Measurements from ENCODE around the gene NPB.
"Not testable (repeated sequence)": the region's sequence is repeated elsewhere in the genome, so short reads cannot be mapped to it uniquely, and the experiment has no call there.

Gene NPB

DNA sequence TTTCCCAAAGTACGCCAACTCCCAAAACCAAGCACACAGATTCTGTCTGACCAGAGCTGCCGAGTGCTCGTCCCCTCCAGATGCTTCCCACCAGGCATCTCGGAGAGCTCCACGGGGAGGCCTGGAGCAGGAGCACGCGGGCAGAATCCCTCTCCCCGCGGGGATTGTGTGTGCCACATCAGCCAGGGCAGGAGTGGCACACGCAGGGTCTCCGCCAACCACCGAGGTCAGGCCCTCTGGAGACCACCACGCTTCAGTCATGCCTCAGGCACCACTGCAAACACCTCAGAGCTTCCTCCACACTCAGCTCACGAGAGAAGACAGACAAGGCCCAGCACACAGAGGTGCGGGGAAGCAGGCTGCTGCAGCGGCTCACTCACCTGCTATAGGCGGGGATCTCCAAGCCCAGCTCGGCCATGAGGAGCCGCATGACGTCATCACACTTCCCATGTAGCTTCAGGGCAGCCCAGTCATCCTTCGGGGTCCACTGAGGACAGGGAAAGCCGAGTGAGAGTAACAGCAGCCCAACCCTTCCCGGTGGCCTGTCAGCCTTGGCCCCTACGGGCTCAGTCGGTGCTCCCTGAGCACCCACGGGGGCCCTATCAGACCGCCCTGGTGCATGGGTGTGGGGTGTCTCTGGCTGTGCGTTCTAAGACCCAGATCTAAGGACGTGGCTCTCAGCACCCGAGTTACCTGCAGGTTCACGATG is 11.5 kb downstream of the NPB start:
- DNase-seq: no peak

DNA sequence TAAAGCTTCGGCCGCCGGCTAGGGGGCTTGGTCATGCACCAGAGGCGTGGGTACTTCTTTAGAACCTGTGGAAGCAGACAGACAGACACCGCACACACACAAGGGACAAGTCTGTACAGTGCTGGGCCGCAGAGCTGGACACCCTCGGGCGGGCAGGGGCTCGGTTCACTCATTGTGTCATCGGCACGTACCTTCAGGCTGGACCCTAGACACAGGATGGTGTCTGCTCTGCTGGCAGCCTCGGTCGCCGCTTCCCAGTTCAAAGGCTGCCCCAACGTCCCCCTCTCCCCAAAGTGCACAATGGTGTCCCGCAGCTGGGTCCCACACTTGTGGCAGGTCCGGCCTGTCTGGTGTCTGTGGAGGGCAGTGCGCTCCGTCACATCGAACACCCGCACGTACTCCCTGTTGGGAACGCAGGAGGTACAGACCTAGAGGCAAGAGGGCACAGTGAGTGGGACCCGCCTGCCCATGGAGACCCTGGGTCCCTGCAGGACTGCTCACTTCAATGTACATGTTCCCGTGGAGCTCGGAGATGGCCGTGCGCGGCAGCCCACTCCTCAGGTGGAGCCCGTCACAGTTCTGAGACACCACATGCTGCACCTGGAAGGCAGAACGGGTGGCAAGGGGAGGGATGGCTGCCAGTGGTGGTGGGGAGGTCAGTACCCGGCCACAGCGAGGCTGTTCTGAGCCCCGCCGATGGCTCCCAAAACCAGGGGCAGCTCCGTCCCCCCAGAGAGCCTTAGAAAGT is 12.2 kb downstream of the NPB start:
- no peak for DNase-seq

DNA sequence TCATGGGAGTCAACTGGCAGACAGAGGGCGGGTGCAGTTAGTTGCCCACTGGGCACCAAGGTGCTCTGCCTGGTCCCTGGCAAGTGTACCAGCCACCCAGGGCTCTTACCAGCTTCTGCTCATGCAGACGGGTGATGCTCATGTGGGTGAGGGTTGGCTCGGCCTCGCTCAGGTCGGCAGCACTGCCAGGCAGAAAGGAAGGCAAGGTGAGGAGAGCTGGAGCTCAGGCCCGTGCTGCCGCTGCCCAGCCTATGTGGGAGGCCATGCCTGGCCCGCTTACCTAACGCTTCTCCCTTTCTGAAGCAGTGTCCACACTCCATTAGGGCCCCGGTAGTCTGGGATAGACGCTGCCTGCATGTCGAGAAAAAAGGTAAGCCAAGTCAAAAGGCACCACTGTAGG is 13.3 kb downstream of the NPB start:
- no peak for DNase-seq

DNA sequence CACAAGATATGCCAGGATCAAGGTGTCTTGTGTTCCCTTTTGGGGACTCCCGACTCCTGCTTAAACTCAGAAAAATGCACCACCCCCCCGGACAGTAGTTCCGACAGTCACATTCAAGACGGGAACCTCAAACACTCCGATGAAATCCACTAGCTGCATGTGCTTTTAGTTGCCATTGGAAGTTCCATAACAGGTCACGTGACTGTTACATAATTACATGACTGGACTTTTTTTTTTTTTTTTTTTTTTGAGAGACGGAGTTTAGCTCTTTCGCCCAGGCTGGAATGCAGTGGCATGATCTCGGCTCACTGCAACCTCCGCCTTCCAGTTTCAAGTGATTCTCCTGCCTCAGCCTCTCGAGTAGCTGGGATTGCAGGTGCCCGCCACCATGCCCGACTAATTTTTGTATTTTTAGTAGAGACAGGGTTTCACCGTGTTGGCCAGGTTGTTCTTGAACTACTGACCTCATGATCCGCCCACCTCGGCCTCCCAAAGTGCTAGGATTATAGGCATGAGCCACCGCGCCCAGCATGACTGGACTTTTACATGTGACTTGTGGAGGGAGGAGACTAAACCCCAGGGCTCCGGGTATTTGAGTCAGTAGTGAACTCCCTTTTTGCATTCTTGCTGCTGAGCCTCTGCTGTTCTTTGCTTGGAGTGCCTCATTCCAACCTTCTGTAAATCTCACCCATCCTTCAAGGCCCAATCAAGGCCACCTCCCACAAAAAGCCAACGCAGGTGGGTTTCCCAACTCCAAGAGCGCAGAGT is 14.4 kb downstream of the NPB start:
- DNase-seq: no peak

DNA sequence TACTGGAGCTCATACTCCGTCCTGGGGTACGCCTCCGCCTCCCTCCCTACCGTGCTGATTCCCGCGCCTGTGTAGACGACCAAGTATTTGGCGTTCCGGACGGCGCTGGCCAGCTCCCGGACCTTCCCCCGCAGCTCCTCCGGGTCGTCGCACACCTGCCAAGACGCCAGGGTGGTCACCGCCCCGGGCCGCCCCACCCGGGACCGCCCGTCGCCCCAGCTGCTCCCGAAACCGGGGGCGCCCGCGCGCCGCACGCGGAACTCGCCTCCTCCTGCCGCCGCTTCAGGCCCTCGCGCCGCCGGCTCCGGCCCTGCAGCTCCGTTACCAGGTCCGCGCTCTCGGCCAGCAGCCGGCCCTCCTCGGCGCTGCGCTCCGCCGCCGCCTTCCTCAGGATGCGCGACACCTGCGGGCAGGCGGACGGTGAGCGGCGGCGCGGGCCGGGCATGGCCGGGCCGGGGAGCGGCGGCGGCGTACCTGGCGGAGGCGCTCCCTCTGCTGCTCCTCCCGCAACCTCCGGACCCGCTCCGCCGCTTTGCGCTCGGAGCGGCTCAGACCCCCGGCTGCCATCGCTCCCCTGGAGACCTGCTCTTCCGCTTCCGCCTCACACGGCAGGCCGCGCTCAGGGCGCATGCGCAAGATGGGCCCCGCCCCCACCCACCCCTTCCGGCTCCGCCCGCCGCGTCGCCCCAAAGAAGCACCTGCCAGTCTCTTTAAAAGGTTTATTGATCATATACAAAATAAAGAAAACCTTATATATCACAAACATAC is 15.7 kb downstream of the NPB start, which contains the start of gene SIRT7:
Gene SIRT7, minus strand, starts transcription at position 612 of the 768 bp plus-strand sequence. Its CDS starts 45 bp downstream, at position 567.
- peak; percentile 64 for DNase-seq

DNA sequence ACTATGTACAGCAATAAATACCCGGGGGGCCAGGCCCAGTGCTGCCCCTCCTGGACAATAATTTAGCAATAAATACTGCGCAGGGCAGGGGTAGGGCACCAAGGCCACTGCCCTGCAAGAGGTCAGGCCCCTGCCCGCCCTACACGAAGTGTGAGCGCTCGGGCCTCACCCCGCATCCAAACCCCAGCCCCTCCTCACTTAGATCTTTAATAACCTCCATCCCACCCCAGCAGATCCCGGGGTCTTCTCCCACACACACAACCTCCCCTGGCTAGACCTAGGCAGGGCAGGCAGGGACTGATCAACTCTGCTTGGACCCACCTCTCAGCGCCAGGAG is 16.3 kb downstream of the NPB start:
- DNase-seq: not testable (repeated sequence)

DNA sequence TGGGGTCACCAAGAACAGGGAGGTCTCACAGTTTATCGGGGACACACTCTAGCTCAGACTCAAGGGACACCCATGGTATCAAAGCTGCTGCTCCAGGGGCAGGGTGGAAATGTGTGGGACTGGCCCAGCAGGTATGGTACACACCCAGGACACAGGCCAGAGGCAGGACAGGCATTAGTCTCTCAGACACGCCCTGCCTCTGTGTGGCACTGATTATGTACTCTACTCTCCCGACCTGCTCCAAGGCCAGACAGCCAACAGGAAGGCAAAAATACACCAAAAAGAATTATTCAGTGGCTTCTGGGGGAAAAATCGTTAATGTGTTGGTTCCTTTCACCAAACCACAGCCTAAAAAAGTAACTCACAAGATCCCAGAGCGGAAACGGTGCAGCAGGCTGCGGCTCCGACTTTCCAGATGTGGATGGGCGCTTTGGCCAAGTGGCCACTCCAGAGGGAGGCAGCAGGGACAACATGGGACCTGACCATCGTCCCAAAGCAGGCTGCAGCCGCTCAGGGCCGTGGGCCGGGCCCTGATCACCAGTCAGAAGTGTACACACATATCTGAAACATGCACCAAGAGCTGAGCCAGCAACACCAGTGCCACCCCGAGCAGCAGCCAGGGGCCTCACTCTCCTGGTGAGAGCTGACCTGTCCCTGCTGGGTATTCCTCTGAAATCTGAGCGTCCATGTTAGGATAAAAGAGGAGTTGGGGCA is 17.0 kb downstream of the NPB start:
- DNase-seq: no peak

DNA sequence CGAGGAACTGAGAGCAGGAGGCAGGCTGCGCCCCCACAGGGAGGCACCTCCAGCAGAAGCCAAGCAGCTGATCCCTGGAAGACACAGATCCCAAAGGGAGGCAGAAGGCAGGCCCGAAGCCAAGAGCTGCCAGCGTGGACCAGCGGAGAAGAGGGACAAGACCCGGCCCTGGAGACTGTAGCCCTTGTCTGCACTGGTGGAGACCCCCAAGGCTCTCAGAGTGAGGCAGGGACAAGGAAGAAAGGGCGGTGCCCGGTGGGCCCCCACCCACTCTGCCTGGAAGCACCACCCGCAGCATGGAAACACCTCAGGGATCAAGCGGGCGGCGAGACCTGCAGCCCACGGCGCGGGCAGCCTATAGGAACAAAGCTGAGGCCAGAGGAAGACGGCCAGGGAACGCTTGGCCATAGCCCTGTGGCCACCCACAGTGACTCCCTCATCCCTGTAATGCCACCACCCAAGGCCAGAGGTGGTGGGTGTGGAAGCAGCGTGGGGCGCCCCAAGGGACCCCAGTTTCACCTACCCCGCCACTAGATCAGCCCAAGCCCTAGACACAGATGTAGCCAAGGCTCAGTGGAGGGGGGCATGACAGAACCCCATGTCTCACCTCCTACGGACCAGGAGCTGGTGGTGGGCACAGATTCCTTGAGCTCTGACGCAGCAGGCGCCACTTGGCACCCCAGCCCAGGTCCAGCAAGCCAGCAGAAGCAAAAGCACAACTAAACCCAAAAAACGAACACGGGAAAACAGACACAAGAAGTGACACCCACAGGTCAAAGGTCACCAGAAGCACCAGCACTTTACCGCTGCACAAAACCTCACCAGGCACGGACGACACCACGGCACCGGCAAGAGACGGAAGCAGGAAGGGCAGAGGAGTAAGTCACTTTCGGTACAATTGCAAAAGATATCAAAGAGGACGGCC is 18.8 kb downstream of the NPB start:
- no peak for DNase-seq

DNA sequence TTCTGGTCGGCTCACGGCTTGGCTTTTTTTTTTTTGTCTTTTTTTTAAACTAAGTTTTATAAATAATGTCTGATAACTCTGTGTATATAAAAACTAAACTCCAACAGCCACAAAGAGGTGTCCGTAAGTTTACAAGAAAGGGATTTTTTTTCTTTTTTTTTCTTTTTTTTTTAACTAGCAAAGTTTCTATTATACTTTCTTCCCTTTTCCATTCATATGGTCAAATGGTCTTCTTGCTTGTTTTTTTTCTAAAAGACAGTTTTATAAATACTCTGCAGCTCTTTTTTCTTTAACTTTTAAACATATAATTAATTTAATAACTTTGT is 19.5 kb downstream of the NPB start:
- no peak for DNase-seq

DNA sequence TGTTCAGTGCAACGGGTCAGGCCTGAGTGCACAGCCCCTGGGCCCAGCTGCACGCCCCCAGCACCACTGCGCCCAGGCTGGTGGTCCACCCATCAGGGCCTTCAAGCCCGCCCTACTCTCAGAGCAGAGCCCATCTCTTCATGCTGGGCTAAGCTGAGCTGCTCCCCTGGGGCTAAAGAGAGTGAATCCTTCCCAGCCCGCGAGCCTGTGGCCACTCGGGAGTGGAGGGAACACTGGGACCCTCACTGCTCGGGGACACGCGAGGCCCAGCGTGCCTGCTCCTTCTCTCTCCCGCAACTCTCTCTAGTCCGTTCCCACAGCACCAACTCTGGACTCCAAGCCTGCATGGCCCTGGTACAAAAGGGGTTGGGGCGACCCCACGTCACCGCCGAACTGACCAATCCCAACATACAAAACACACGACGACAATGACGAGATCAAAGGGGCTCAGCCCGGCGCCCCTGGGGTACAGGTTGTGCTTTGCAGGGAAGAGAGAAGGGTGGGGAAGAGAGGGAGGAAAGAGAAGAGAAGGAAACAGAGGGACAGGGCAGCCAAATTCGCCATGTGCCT is 20.0 kb downstream of the NPB start:
- no peak for DNase-seq

DNA sequence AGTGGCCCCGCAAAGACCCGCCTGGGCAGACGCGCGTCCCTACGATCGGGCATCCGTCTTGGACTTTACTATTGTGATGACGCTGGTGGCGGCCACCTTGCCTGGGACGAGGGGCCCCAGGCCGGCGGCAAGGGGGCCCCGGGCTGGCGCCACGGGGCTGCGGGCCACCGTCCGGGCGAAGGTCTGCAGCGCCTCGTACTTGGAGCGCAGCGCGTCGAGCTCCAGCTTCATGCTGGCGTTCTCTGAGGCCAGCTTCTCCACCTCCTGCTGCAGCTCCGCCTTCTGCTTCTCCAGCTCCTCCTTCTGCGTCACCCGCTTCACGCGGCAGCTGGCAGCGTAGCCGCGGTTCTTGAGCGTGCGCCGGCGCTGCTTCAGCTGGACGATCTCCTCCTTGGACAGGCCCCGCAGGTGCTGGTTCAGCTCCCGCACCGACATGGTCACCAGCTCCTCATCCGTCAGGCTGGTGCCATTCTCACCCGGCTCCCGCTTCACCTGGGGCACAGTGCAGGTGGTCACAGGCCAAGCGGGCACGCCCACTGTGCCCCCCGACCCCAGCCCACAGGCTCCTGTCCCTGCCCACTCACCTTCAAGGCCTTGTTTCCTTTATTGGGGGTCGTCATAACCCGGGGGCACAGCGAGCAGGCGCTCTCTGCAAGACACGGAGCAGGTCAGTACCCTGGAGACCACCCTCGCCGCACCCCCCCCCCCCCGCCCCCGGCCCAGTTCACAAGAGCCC is 20.7 kb downstream of the NPB start:
- no peak for DNase-seq

DNA sequence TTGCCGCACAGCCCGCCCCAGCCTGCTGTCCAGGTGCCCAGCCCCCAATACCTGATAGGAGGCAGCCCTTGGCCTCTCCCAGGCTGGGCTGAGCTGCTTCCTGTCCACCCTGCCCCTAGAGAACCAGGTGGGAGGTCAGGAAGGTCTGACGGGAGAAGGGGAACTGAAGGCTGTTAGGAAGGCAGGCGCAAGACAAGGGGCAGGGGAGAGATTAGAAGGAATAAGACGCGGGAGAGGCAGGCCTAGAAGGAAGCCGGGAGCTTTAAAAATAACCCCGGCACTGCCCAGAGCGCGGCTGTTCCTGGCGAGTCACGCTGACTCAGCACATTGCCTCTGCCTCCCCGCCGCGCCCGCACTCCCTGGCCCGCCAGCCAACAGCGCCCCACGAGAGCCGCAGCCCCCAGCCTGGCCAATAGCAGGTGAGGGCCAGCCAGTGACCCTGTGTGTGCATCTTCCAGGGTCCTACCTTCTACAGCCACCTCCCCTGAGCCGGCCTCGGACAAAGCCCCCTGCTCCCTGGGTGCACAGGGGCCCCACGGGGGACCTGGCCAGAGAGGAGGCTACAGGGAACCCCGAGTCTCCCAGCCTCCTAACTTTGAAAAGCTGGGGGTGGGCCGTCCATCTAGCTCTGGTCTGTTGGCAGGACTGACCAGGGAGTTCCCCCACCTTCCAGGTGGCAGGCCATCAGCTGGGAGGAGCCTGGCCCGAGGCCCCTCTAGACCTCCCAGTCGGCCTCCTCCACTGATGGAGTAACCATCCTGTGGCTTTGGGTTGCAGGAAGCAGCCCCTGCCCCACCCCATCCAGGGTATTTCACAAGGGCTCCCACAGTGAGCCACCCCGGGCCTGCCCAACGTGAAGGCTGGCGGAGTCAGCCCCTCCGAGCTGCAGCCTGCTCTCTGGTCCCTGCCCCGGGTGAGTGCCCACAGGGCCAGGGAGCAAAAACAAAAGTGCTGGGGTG is 21.5 kb downstream of the NPB start:
- peak; percentile 83 for DNase-seq

DNA sequence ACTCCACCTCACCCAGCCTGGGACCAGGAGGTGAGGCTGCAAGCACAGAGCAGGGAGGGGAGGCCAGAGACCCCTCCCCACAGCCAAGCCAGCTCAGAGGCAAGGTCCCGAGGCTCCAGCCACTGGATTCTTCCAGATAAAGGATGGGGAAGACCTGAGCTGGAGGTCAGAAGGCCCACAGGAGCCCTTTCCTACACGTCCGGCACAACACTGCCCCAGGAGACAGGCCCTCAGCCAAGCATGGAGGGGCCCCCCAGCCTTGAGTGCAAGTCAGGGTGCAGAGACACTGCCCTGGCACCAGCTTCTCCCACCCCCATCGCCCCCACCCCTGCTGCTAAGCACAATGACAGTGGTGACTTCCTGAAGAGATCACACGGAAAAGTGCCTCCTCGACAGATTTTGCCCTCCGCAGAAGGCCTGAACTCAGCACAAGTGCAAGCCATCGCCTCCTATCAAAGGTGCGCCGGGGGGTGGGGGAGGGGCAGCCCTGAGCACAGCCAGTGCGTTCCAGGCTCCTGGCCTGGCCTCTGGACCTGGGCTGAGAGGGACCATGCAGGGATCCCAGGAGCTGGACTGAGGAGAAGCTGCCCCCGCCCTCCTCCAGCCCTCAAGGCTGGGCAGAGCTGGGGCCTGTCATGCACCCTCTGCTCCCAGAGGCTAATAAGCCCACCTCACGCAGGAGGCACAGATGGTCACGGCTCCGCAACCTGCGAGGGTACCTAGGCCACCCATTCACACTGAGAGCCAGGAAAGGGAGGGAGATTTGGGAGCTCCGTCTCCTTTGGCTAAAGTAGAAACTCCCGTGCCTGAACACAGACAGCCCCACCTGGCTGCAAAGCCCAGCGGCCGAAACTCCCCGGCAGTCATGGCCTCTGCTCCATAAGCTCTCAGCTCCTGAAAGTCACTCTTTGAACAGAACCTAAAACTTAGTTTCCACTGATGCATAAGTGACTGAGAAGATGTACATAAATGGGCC is 22.8 kb downstream of the NPB start:
- no peak for DNase-seq

DNA sequence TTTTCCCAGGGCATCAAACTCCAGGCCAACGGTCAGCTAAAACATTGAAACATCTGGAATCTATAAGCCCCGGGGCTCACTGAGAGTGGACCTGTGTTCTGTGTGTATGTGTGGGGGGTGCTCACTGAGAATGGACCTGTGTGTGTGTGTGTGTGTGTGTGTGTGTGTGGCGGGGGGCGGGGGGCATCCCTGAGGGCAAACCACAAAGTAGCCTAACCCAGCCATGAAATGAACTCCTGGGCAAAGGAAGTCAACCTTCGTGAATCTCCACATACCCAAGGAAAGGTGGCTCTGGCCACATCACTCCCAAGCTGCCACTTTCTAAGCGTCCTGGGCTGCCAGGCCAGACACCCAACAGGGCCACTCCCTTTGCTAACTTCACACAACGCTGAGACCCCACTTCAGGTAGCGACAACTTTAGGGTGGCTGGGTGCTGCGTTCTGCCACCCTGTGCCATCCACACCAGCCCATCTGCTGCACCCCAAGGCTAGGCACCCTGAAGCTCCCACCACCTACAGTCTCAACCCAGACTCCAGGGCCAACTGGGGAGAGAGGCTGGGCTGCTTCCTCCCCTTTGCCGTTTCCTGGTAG is 23.9 kb downstream of the NPB start:
- DNase-seq: no peak

DNA sequence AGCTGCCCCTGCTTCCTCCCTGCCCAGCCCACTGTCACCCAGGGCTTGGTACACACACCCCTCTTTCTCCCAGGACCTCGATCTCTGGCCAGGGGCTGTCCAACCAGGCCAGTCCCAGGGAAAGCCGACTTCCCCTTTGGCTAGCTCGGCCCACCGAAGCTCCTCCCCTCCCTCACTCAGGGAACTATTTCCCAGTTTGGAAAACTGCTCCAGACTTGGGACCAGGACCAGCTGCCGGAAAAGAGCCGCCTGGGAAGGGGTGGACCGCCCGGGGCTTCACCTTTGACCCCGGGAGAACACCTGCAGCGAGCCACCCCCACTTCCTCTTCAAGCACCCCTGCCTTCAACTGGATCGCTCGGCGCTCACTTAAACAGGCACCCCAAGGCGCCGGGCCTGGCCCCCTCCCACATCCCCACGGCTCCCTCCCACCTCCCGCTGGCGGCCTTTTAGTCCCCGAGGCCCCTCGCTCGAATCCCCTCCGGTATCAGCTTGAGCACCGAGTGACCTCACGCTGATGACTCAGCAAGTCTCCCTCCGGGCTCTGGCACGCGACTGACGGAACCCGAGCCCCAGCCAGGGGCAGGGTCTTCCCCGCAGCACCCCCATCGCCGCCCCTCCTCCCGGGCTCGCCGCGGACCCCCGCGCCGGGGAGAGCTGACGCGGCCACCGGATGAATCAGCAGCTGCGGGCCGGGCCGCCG is 24.6 kb downstream of the NPB start:
- DNase-seq: peak; percentile 79

DNA sequence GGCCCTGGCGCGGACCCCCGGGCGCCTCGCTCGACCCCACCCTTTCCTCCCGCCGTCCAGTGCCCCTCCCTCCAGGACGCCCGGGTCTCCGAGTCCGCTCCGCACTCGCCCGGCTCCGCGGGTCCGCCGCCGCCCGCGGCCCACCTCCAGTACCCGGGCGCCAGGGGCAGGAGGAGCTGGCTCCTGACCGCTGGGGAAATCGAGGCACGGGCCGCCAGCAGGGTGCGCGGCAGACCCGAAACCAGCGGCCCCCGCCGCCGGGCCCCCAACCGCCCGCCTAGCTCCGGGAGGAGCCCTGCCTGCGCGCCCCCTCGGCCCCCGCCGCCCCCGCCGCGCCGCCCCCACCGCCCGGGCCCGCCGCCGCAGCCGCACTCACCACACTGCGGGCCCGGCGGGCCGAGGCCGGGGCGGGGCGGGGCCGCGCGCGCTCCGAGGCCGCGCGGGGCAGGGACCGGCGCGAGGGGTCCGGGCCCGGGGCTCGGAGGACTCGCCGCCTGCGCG is 25.2 kb downstream of the NPB start:
- no peak for DNase-seq

Data from fibroblast of upper back skin (primary cell).